Measurements from ENCODE around the gene RHO. TPM values are rescaled to one million over a fixed set of nuclear protein-coding genes. Genes with fewer than 3 reads are reported as not detected.
A peak's percentile ranks its signal among the peaks of the same experiment; 100 is the strongest.
"Not testable (repeated sequence)": the region's sequence is repeated elsewhere in the genome, so short reads cannot be mapped to it uniquely, and the experiment has no call there.

The RHO gene
- total RNA-seq: not detected in 2 replicates

GRCh38 chr3:129528589-129529100, at the start of gene RHO:
Gene RHO, plus strand, starts transcription at chr3:129528639. Its CDS starts 95 bp downstream, at chr3:129528734.
- DNase-seq: no peak

GRCh38 chr3:129481225-129481765, 47.1 kb upstream of the RHO start:
- DNase-seq: peak; percentile 69

- peak; percentile 66 for DNase-seq
Observed at GRCh38 chr3:129481766-129482332, 46.6 kb upstream of the RHO start.

- DNase-seq: no peak
Observed at GRCh38 chr3:129482721-129483120, 45.7 kb upstream of the RHO start.

GRCh38 chr3:129483870-129484269, 44.6 kb upstream of the RHO start:
- DNase-seq: no peak

DNA sequence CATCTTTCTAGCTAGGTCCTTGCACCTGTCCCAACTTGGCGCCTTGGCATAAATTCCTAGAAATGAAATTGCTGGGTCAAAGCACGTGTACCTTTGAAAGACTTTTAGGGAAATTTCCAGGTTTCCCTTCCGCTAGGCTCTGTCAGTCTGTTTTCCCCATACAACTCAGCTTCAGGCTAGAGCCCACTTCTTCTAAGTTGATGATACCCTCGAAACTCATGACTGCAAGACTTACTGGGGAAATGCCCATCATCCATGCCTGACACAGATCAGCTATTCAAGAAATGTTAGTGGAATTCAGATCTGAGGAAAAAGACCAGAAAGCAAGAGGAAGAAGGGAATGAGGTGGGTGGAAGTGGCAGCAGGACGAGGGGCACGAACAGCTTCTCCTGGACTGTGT, 43.3 kb upstream of the RHO start:
- DNase-seq: not testable (repeated sequence)

DNA sequence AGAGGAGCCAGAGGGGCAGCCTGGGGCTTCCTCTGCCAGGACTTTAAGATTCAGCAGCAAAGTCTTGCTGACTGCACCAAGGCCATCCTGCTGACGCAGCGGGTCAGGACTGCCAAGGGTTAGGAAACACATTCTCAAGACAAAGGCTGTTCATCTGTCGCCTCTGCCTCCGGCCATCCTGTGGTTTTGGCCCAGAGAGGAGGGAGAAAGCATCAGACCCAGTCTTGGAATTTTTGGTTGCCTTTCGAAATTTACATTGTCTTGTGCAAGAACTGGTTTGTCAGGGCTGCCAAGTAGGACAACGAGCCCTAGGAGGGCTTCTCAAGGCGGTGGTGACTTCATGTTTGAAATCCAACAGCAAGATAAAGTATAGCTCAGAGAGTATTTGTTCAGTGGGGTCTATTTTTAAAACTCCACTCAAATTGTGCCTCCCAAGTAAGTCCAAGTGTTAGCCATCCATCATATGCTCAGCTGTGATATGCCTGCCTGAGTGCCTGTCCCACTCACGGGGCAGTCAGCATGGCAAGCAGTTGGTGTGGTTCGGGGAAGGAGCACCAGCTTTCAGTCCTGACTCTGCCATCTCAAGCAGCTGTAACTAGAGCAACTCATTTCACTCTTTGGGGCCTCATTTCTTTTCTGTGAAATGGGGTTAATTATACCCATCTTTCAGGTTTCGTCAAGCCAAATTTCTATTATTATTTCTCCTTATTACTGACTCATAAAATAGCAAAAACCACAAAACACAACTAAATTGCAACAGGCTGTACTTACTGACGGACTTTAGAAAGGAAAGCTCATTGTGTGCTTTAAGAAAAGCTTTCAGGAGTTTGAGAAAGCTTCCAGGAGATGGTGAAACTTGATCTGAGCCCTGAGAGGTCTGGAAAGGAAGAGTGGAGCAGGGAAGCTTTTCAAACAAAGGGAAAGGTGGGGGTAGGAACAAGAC, 42.4 kb upstream of the RHO start:
- peak; percentile 34 for DNase-seq

- no peak for DNase-seq
Observed at GRCh38 chr3:129486664-129487035, 41.8 kb upstream of the RHO start.

- DNase-seq: no peak
Observed at GRCh38 chr3:129487183-129487867, 41.1 kb upstream of the RHO start.

DNA sequence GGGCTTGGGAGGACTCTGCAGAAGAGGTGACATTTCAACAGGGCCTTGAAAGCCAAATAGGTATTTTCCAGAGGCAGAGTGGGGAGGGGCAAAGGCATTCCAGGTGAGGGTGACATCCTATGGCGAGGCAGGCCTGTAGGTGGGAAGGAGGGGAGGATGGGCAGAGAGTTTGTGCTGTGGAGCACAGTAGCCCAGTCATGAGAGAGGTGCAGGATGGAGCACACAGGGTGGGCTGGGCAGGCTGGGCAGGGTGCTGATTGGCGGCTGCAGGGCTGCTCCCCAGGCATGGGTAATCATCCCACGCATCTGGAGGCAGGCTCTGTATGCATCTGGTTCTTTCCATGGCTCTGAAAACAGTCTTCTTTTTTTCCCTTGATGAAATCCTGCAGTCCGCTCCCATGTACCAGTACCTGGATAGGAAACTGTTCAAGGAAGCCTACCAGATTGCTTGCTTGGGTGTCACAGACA, 40.5 kb upstream of the RHO start:
- DNase-seq: not testable (repeated sequence)

DNA sequence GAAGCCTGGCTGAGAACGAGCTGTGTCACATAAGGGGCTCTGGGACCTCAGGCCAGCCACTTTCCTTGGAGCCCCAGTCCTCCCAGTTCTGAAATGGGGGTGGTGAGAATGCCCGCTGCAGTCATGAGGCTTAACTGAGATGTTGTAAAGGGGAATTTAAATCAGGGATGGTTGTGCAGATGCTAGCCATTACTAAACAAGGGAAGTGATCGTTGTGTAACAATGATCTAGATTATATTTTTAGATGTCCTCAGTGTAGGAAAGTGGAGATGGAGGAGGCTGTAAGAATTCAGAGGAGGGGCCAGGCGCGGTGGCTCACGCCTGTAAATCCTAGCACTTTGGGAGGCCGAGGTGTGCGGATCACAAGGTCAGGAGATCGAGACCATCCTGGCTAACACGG, 39.2 kb upstream of the RHO start:
- DNase-seq: not testable (repeated sequence)

- DNase-seq: peak; percentile 97
Observed at GRCh38 chr3:129490273-129490675, 38.2 kb upstream of the RHO start.

DNA sequence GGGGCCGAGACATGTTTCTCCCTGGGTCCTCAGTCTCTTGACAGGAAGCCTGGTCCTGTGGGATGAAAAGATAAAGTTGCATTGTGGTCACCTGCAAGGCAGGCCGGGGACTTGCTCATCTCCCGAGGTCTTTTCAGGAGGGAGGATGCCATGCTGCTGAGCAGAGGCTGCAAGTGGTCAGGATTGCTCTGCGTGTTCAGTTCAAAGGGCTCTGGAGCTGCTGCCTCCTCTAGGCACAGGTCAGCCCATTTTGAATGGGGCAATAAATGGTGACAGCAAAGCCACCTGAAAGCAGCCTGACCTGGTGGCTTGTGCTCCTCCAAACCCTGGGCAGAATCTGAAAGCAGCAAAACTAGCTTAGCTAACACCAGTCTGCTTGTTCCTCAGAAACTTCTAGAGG, 37.4 kb upstream of the RHO start:
- not testable (repeated sequence) for DNase-seq

GRCh38 chr3:129491794-129492193, 36.6 kb upstream of the RHO start:
- no peak for DNase-seq

- no peak for DNase-seq
Observed at GRCh38 chr3:129492691-129493090, 35.7 kb upstream of the RHO start.

DNA sequence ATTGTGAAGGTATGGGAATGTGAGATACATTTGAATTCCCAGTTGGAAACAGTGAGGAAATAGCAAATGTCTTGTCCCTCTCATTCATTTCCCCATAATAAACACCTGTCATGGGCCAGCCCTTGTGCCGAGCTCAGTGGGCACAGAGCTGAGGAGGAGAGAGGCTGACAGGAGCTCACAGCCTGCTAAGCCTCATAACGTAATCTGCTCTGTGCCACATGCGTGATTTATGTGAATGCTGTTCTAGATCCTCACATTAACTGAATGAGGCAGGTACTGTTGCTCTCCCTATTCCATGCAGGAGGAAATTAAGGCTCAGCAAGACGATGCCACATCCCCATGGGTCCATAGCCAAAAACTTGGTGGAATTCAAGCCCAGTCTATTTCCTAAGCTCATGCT, 35.2 kb upstream of the RHO start:
- DNase-seq: no peak

DNA sequence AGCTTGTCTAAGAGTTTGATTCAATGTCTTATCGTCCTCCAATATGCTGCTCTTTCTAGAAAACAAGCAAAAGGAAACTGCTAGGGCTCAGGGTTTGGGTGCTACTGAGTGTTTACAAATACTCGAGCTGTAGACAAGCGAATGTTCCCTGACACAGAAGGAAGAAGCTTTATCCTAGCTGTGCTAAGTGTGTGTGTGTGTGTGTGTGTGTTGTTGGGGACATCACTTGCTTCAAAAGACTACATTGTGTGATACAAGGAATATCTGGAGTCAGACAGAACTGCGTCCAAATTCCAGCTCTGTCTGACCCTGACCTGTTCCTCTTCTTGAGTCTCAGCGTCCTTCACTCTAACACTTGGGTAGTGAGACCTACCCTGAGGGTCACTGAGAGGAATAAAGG, 33.9 kb upstream of the RHO start:
- DNase-seq: peak; percentile 36

GRCh38 chr3:129495006-129495639, 33.3 kb upstream of the RHO start:
- peak; percentile 87 for DNase-seq

- not testable (repeated sequence) for DNase-seq
Observed at GRCh38 chr3:129497876-129498275, 30.6 kb upstream of the RHO start.

- DNase-seq: peak; percentile 15
Observed at GRCh38 chr3:129498603-129499488, 29.6 kb upstream of the RHO start.
